HCT116 (cell line): Measurements from ENCODE around the gene BFSP1.

Experiments
- CEBPB ChIP-seq: IDR thresholded peaks from 2 replicates; pipeline ENCODE4 v1.6.1; 2012; ENCODE audit warnings: low read depth
- CTCF ChIP-seq, 3 experiments: fragments of 200-600 bp in 1 of 3; sonication (generic) in 1 of 3; IDR thresholded peaks in 2 of 3; conservative IDR thresholded peaks in 1 of 3; 2 replicates each; pipeline ENCODE4 v1.5.1; 2012 to 2017; ENCODE audit warnings: low read depth in 2 of 3, low read length in 2 of 3, antibody characterized with exemption in 1 of 3, borderline replicate concordance in 1 of 3, control low read depth in 1 of 3, mild to moderate bottlenecking in 1 of 3, mixed read lengths in 1 of 3, mixed run types in 1 of 3, moderate library complexity in 1 of 3; ENCODE audit not compliant: insufficient read depth in 1 of 3
- POLR2A ChIP-seq: IDR thresholded peaks from 2 replicates; pipeline ENCODE4 v1.7.0; 2011; ENCODE audit warnings: borderline replicate concordance; ENCODE audit not compliant: insufficient read depth, insufficient read length; ENCODE audit errors: extremely low read depth
- REST ChIP-seq: IDR thresholded peaks from 2 replicates; pipeline ENCODE4 v1.6.1; 2012; ENCODE audit warnings: low read depth

DNA sequence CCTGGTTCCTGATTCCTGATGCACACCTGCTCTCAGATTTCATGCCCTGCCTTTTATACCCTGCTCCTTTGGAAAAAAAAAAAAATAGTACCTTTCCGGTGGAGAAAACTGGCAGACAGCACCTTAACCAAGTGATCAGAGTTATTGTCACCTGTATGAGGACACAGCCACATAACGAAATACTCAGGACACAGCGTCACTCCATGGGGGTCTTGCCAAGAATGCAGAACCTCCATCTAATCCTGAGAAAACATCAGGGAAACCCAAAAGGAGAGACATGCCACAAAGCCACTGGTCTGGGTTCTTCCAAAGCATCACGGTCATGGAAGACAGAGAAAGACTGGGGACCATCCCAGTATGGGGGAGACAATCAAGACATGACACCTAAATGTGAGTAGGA lies 29.1 kb downstream of the BFSP1 start:
- TF ChIP-seq CTCF (IDR thresholded peaks at IDR 0.05 in 2 of 3, conservative IDR thresholded peaks at IDR 0.05 in 1 of 3; ENCODE audit: borderline replicate concordance in 1 of 3, insufficient read depth in 1 of 3, low read depth in 2 of 3, low read length in 2 of 3) (no peak), POLR2A (no peak), REST (no peak), CEBPB (no peak)
